Tibial nerve (tissue), 4 donors: ENCODE measurements around the gene LRRC74B. TPM values are rescaled to one million over a fixed set of nuclear protein-coding genes. Genes with fewer than 3 reads are reported as not detected.

ENCODE experiments used
- DNase-seq, 2 donors: peaks; one replicate each; pipeline ENCODE4 v3.0.0-alpha.2; 2019; ENCODE audit warnings: low spot score in 2 of 2
- H3K27ac ChIP-seq, 4 donors: fragments of 200-600 bp; sonication (generic) in 3 of 4; one replicate each; pipeline ENCODE4 v1.5.1; 2017 to 2019; ENCODE audit warnings: mild to moderate bottlenecking in 1 of 4
- H3K27me3 ChIP-seq, 2 donors: fragments of 200-600 bp; sonication (generic) in 1 of 2; one replicate each; pipeline versions ENCODE4 v1.5.1 to v1.6.0; 2017 to 2019
- H3K36me3 ChIP-seq, 3 donors: fragments of 200-600 bp; sonication (generic); one replicate each; pipeline ENCODE4 v1.5.1; 2018 to 2019
- H3K4me1 ChIP-seq, 4 donors: fragments of 200-600 bp; sonication (generic) in 3 of 4; one replicate each; pipeline ENCODE4 v1.5.1; 2017 to 2019
- H3K4me3 ChIP-seq, 4 donors: fragments of 200-600 bp; sonication (generic) in 3 of 4; one replicate each; pipeline ENCODE4 v1.5.1; 2017 to 2019; ENCODE audit warnings: mild to moderate bottlenecking in 1 of 4, moderate library complexity in 1 of 4
- H3K9me3 ChIP-seq, 4 donors: fragments of 200-600 bp; sonication (generic) in 3 of 4; one replicate each; pipeline ENCODE4 v1.5.1; 2017 to 2019
- CTCF ChIP-seq, 5 experiments: fragments of 200-600 bp in 3 of 5; fragments of 450-650 bp in 2 of 5; sonication (generic) in 3 of 5; IDR thresholded peaks; one replicate each; pipeline ENCODE4 v1.5.1; 2016 to 2019; ENCODE audit warnings: antibody characterized with exemption in 5 of 5, mild to moderate bottlenecking in 3 of 5, moderate library complexity in 2 of 5
- EP300 ChIP-seq, 2 donors: sonication (generic); formaldehyde crosslinking; IDR thresholded peaks; one replicate each; pipeline ENCODE4 v1.6.1; 2017; ENCODE audit warnings: antibody characterized with exemption in 2 of 2, mild to moderate bottlenecking in 1 of 2
- POLR2A ChIP-seq, 2 donors: fragments of 450-650 bp; IDR thresholded peaks; one replicate each; pipeline ENCODE4 v1.6.1; 2017; ENCODE audit warnings: antibody characterized with exemption in 2 of 2, mild to moderate bottlenecking in 2 of 2, moderate library complexity in 2 of 2
- WGBS, 2 donors: methylation state at CpG; one replicate each; pipeline ENCODE4 v1.1.5; 2018; 5-methylcytosine and 5-hydroxymethylcytosine counted together
- total RNA-seq, 4 donors: library from RNA; depleted of rRNA; stranded (reverse); fragments of >200 nt; gene quantifications; one replicate each; pipeline ENCODE4 v1.1.0, GENCODE V29; 2016

Gene LRRC74B
- total RNA-seq, 4 donors from 2014 or later, result 0.39 TPM; not detected in 3

GRCh38 chr22:21101877-21102638 is 56.3 kb downstream of the LRRC74B start:
- TF ChIP-seq POLR2A (IDR thresholded peaks at IDR 0.05) (no peak), CTCF (IDR thresholded peaks at IDR 0.05) (no peak), EP300 (IDR thresholded peaks at IDR 0.05) (no peak)
- Histone ChIP-seq H3K36me3 (no peaks in the 10 kb centered on the region), H3K27ac (no peak overlapping the region), H3K9me3 (no peaks in the 10 kb centered on the region), H3K4me3 (no peak overlapping the region), H3K4me1 (peaks cover 0 to 6% (median 2%) of the 10 kb centered on the region in 4 donors), H3K27me3 (no peaks in the 10 kb centered on the region)
- 65% methylated on average over 6 of the region's 6 CpGs for WGBS, 2 donors
- DNase-seq, result no peak

GRCh38 chr22:21102659-21103267 is 57.0 kb downstream of the LRRC74B start:
- Histone ChIP-seq H3K36me3 (no peaks in the 10 kb centered on the region), H3K27ac (no peak overlapping the region), H3K9me3 (no peaks in the 10 kb centered on the region), H3K4me3 (no peak overlapping the region), H3K27me3 (no peaks in the 10 kb centered on the region), H3K4me1 (peaks cover 0 to 6% (median 2%) of the 10 kb centered on the region in 4 donors)
- TF ChIP-seq CTCF (IDR thresholded peaks at IDR 0.05) (peak; percentile 56 to 71 (median 67)), POLR2A (IDR thresholded peaks at IDR 0.05) (no peak)
- peak in 1 of 2 donors; percentile 38 for DNase-seq
- 3 to 9% methylated on average over 11 to 14 of the region's 17 CpGs for WGBS, 2 donors

- WGBS, 2 donors, result 72 to 86% methylated on average over 10 of the region's 10 CpGs
- TF ChIP-seq EP300 (IDR thresholded peaks at IDR 0.05) (no peak), CTCF (IDR thresholded peaks at IDR 0.05) (no peak), POLR2A (IDR thresholded peaks at IDR 0.05) (no peak)
- H3K27ac ChIP-seq, result no peak overlapping the region
Measured at GRCh38 chr22:21103633-21104032, 57.9 kb downstream of the LRRC74B start.

GRCh38 chr22:21104126-21104691 is 58.5 kb downstream of the LRRC74B start:
- DNase-seq, result no peak
- no peaks in the 10 kb centered on the region for H3K9me3 ChIP-seq
- H3K27ac ChIP-seq, result no peak overlapping the region
- 79 to 84% methylated on average over 3 of the region's 3 CpGs for WGBS, 2 donors
- H3K4me3 ChIP-seq, result no peak overlapping the region
- no peaks in the 10 kb centered on the region for H3K36me3 ChIP-seq
- TF ChIP-seq POLR2A (IDR thresholded peaks at IDR 0.05) (no peak), CTCF (IDR thresholded peaks at IDR 0.05) (no peak), EP300 (IDR thresholded peaks at IDR 0.05) (no peak)
- H3K27me3 ChIP-seq, result no peaks in the 10 kb centered on the region
- peaks cover 0 to 6% (median 2%) of the 10 kb centered on the region in 4 donors for H3K4me1 ChIP-seq

More at GRCh38 chr22:21103633-21104032, 57.9 kb downstream of the LRRC74B start:
- Histone ChIP-seq H3K27me3 (no peaks in the 10 kb centered on the region), H3K4me3 (no peak overlapping the region), H3K36me3 (no peaks in the 10 kb centered on the region), H3K4me1 (peaks cover 0 to 6% (median 2%) of the 10 kb centered on the region in 4 donors), H3K9me3 (no peaks in the 10 kb centered on the region)
- no peak for DNase-seq

- DNase-seq, result no peak
- Histone ChIP-seq H3K27me3 (no peaks in the 10 kb centered on the region), H3K4me1 (peaks cover 0 to 6% (median 2%) of the 10 kb centered on the region in 4 donors), H3K9me3 (no peaks in the 10 kb centered on the region), H3K36me3 (no peaks in the 10 kb centered on the region), H3K4me3 (no peak overlapping the region), H3K27ac (no peak overlapping the region)
- TF ChIP-seq CTCF (IDR thresholded peaks at IDR 0.05) (no peak), EP300 (IDR thresholded peaks at IDR 0.05) (no peak), POLR2A (IDR thresholded peaks at IDR 0.05) (no peak)
- 83 to 84% methylated on average over 2 of the region's 2 CpGs for WGBS, 2 donors
Measured at GRCh38 chr22:21105294-21105693, 59.5 kb downstream of the LRRC74B start.
